Stimulated activated naive CD8-positive, alpha-beta T cell treated with anti-CD3 and anti-CD28 coated beads, Interleukin-15, Interleukin-2, amounts not matched to agents 100 ng/mL and 50 ng/mL, for 24 hours (primary cell): ENCODE data around the gene ARAP3.
"Not testable (repeated sequence)": the region's sequence is repeated elsewhere in the genome, so short reads cannot be mapped to it uniquely, and the experiment has no call there.

Source experiments
- H3K27ac Mint-ChIP-seq: one replicate; pipeline ENCODE4 v1.8.0; 2021; ENCODE audit warnings: mild to moderate bottlenecking, mixed read lengths
- H3K27me3 Mint-ChIP-seq: one replicate; pipeline ENCODE4 v1.8.0; 2021; ENCODE audit warnings: mixed read lengths
- H3K36me3 Mint-ChIP-seq: one replicate; pipeline ENCODE4 v1.8.0; 2021; ENCODE audit warnings: low read depth, mixed read lengths
- H3K4me1 Mint-ChIP-seq: one replicate; pipeline ENCODE4 v1.8.0; 2021; ENCODE audit warnings: low read depth, mixed read lengths
- H3K4me3 Mint-ChIP-seq: one replicate; pipeline ENCODE4 v1.8.0; 2021; ENCODE audit warnings: mild to moderate bottlenecking, mixed read lengths
- H3K9me3 Mint-ChIP-seq: one replicate; pipeline ENCODE4 v1.8.0; 2021; ENCODE audit warnings: mixed read lengths

Gene ARAP3

DNA sequence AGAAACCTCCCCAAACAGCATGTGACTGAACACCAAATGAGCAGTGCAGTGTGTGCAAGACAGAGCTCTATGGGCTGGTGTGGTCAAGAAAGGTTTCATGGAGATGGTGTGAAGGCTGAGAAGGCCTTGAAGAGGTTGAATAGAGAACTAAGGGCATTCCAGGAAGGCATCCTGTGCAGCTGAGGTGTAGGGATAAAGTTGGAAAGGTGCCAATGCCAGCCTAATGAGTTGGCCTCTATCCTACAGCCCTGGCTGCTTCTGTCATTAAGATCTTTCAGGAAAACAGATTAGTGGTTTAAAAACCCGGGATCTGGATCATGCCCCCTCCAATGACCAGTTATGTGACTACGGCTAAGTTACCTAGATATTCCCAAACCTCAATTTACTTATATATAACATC, 49.4 kb downstream of the ARAP3 start:
- H3K36me3 Mint-ChIP-seq, result peaks cover 55% of the 10 kb centered on the region
- H3K9me3 Mint-ChIP-seq, result no peaks in the 10 kb centered on the region
- H3K4me3 Mint-ChIP-seq, result no peak overlapping the region

GRCh38 chr5:141630570-141631140, 51.4 kb downstream of the ARAP3 start:
- Mint-ChIP-seq H3K9me3 (no peaks in the 10 kb centered on the region), H3K27me3 (no peaks in the 10 kb centered on the region), H3K4me1 (peaks cover 30% of the 10 kb centered on the region), H3K27ac (no peak overlapping the region), H3K4me3 (no peak overlapping the region), H3K36me3 (peaks cover 74% of the 10 kb centered on the region)

More for the DNA sequence above, 49.4 kb downstream of the ARAP3 start:
- H3K27me3 Mint-ChIP-seq, result no peaks in the 10 kb centered on the region
- peaks cover 36% of the 10 kb centered on the region for H3K4me1 Mint-ChIP-seq
- H3K27ac Mint-ChIP-seq, result no peak overlapping the region

DNA sequence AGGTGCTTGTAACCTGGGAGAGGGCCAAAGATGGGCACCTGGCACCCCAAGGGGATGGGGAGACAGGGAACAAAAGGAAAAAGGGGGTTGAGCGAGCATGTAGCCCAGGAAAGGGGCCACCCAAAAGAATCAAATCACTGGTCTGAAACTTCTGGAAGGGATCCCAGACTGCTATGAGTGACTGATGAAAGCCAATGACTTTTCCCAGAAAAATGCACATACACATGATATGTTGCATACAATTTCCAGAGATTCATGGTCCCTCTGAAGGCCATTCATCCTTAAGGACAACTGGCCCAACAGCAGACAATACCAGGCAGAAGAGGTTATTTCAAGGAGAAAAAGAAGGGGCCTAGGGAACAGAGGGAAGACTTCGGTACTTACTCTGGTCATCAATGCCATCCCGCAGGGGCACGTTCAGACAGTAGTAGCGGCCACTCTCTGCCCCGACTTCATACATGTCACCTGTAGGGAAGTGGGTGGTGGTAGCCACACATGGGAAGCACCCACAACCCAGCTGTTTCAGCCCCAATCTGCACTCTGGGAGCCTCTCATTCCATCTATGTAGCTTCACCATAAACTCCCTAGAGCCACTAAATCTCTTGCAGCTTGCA, 53.7 kb downstream of the ARAP3 start:
- H3K27me3 Mint-ChIP-seq, result no peaks in the 10 kb centered on the region
- H3K4me3 Mint-ChIP-seq, result no peak overlapping the region
- peaks cover 83% of the 10 kb centered on the region for H3K36me3 Mint-ChIP-seq
- peaks cover 14% of the 10 kb centered on the region for H3K4me1 Mint-ChIP-seq
- no peak overlapping the region for H3K27ac Mint-ChIP-seq
- H3K9me3 Mint-ChIP-seq, result no peaks in the 10 kb centered on the region

DNA sequence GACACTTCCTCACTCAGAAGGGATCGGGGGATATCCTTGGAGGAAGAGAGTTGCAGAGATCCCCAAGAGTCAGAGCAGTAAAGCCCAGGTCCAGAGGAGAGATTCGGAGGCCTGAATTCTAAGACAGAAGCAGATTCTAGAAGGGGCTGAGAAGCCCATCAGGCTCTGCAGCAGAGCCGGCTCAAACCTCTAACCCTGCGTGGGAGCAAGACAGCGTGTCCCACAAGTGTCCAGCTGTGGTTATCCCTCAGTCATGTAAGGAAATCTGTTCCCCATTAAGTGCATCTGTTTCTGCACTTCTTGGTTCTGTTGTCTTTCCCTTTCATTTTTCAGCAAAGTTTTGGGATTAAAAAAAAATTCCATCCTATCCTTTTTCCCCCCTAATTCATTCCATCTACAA, 58.4 kb downstream of the ARAP3 start:
- H3K27ac Mint-ChIP-seq, result peak overlapping the region; percentile 74
- peaks cover 22% of the 10 kb centered on the region for H3K4me1 Mint-ChIP-seq
- H3K27me3 Mint-ChIP-seq, result no peaks in the 10 kb centered on the region
- peak overlapping the region; percentile 20 for H3K4me3 Mint-ChIP-seq
- H3K36me3 Mint-ChIP-seq, result peaks cover 75% of the 10 kb centered on the region
- H3K9me3 Mint-ChIP-seq, result no peaks in the 10 kb centered on the region

DNA sequence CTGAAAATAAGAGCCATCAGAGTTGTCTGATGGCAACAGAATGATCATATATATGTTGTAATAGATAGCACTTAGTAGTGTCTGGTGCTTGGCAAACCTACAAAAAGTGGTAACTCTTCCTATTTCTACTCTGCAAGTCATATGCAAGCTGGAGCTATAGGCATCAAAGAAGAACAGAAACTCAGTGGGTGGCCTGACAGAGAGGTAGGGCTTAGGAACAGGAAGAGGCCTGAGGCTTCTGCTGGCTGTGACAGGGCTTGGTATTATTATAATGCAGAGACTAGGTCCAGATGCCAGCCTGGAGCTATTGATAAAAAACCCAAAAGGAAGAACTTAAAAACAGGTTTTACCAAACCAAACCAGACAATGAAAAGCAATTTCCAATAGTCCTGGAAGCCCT, 58.8 kb downstream of the ARAP3 start:
- no peaks in the 10 kb centered on the region for H3K9me3 Mint-ChIP-seq
- peak overlapping the region; percentile 20 for H3K4me3 Mint-ChIP-seq
- H3K4me1 Mint-ChIP-seq, result peaks cover 22% of the 10 kb centered on the region
- H3K36me3 Mint-ChIP-seq, result peaks cover 73% of the 10 kb centered on the region
- peak overlapping the region; percentile 74 for H3K27ac Mint-ChIP-seq
- H3K27me3 Mint-ChIP-seq, result no peaks in the 10 kb centered on the region

GRCh38 chr5:141618804-141619554, 63.1 kb downstream of the ARAP3 start, which contains the start of gene DIAPH1:
Gene DIAPH1, minus strand, starts transcription at chr5:141619000. Its CDS starts 86 bp downstream, at chr5:141618914.
- Mint-ChIP-seq H3K27me3 (no peaks in the 10 kb centered on the region), H3K9me3 (no peaks in the 10 kb centered on the region), H3K27ac (peak within 1 kb of the TSS; percentile 97), H3K36me3 (peaks cover 59% of the 10 kb centered on the region), H3K4me3 (peak within 1 kb of the TSS; percentile 91), H3K4me1 (peaks cover 52% of the 10 kb centered on the region)

DNA sequence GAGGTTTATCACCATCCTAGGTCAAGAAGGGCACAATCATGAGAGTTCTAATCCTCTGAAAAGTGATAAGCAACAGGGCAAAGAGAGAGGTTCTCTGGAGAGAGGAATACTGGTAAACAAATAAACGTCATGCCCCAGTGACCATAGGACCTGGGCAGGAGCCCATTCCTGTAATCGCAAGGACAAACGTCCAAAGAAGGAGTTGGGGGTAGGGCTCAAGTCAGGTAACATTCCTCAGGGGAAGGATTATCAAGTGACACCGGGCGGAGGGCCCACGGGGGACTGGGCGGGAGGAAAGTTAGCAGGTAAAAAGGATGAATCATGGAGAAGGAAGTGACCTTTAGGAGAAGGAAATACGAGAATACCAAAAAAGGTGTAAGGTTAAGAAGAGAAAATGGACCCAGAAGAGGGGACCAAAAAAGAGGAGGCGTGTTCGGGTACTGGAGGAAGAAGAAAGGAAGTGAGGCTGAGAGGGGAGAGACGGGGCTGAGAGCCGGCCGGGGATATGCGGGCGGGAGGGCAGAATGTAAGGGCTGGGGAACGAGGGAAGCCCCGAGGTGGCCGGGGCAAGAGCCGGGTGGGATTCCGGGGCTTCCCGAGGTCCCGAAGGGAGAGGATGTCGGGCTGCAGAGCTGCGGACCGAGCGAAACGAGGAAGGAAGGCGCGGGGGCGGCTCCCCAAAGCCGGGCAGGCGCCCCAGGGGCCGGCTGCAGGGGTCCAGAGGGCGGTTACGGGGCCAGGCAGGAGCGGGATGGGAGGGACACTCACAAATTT, 63.8 kb downstream of the ARAP3 start:
- Mint-ChIP-seq H3K27ac (peak overlapping the region; percentile 97), H3K4me3 (peak overlapping the region; percentile 91), H3K36me3 (peaks cover 54% of the 10 kb centered on the region), H3K4me1 (peaks cover 52% of the 10 kb centered on the region), H3K27me3 (no peaks in the 10 kb centered on the region), H3K9me3 (no peaks in the 10 kb centered on the region)

- no peaks in the 10 kb centered on the region for H3K9me3 Mint-ChIP-seq
- H3K36me3 Mint-ChIP-seq, result peaks cover 56% of the 10 kb centered on the region
- H3K27ac Mint-ChIP-seq, result peak overlapping the region; percentile 97
- H3K4me3 Mint-ChIP-seq, result peak overlapping the region; percentile 91
- no peaks in the 10 kb centered on the region for H3K27me3 Mint-ChIP-seq
- peaks cover 54% of the 10 kb centered on the region for H3K4me1 Mint-ChIP-seq
These were observed 64.4 kb downstream of the ARAP3 start for GRCh38 chr5:141617682-141618029.

DNA sequence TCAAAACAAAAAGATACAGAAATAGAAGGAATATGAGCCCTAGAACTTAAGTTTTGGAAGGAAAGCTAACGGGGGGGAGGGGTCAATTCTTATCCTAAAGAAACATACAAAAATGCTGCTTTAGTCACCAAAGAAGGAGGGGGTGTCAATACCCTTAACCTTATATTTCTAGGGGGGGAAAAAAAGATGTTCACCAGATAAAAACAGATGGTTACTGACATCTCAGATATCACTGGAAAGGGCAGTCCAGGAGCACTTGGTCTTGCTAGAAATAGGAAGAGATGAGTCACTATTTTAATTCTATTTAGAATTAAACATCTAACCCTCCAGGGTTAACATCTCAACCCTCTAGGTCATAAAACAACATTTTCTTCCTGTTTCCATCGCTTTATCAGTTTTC, 64.9 kb downstream of the ARAP3 start:
- Mint-ChIP-seq H3K27ac (peak overlapping the region; percentile 97), H3K36me3 (peaks cover 59% of the 10 kb centered on the region), H3K9me3 (no peaks in the 10 kb centered on the region), H3K4me1 (peaks cover 60% of the 10 kb centered on the region), H3K4me3 (peak overlapping the region; percentile 91), H3K27me3 (no peaks in the 10 kb centered on the region)

GRCh38 chr5:141615991-141616720, 65.9 kb downstream of the ARAP3 start:
- Mint-ChIP-seq H3K4me3 (peak overlapping the region; percentile 91), H3K36me3 (peaks cover 57% of the 10 kb centered on the region), H3K9me3 (no peaks in the 10 kb centered on the region), H3K27ac (peak overlapping the region; percentile 97), H3K4me1 (peaks cover 67% of the 10 kb centered on the region), H3K27me3 (no peaks in the 10 kb centered on the region)

DNA sequence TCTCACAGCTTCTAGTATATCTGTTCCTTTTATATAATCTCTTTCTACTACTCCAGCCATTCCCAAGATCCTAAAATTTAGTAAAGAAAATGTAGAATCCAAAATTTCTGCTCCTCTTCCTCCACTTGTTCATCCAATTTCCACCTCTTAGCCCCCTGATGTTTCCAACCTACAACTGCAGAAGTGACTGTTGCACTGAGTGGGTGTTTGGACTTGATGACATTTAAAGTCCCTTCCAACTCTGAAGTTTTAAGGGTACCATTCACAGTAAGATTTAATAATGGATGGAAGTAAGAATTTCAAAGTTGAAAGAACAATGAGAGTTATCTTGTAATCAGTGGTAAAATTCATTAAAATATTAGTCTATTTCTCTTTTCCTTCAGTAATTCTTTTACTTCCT, 68.7 kb downstream of the ARAP3 start:
- H3K27ac Mint-ChIP-seq, result peak overlapping the region; percentile 86
- H3K4me3 Mint-ChIP-seq, result peak overlapping the region; percentile 67
- peaks cover 82% of the 10 kb centered on the region for H3K4me1 Mint-ChIP-seq
- no peaks in the 10 kb centered on the region for H3K9me3 Mint-ChIP-seq
- peaks cover 53% of the 10 kb centered on the region for H3K36me3 Mint-ChIP-seq
- no peaks in the 10 kb centered on the region for H3K27me3 Mint-ChIP-seq

- Mint-ChIP-seq H3K4me3 (no peak overlapping the region), H3K27me3 (no peaks in the 10 kb centered on the region), H3K4me1 (peaks cover 90% of the 10 kb centered on the region), H3K36me3 (peaks cover 49% of the 10 kb centered on the region), H3K9me3 (no peaks in the 10 kb centered on the region), H3K27ac (peak overlapping the region; percentile 15)
These were observed 70.7 kb downstream of the ARAP3 start for GRCh38 chr5:141611289-141611688.

- Mint-ChIP-seq H3K36me3 (peaks cover 47% of the 10 kb centered on the region), H3K27ac (peak overlapping the region; percentile 83), H3K4me1 (peaks cover 95% of the 10 kb centered on the region)
- H3K9me3 Mint-ChIP-seq, H3K4me3 Mint-ChIP-seq, H3K27me3 Mint-ChIP-seq: not testable (repeated sequence)
These were observed 72.1 kb downstream of the ARAP3 start for GRCh38 chr5:141609921-141610320.

GRCh38 chr5:141609044-141609443, 73.0 kb downstream of the ARAP3 start:
- H3K4me3 Mint-ChIP-seq, result no peak overlapping the region
- H3K27me3 Mint-ChIP-seq, result no peaks in the 10 kb centered on the region
- no peaks in the 10 kb centered on the region for H3K9me3 Mint-ChIP-seq
- peaks cover 54% of the 10 kb centered on the region for H3K36me3 Mint-ChIP-seq
- peak overlapping the region; percentile 39 for H3K27ac Mint-ChIP-seq
- peaks cover 95% of the 10 kb centered on the region for H3K4me1 Mint-ChIP-seq
